Measurements from ENCODE around the gene SLC25A41.

Gene SLC25A41

DNA sequence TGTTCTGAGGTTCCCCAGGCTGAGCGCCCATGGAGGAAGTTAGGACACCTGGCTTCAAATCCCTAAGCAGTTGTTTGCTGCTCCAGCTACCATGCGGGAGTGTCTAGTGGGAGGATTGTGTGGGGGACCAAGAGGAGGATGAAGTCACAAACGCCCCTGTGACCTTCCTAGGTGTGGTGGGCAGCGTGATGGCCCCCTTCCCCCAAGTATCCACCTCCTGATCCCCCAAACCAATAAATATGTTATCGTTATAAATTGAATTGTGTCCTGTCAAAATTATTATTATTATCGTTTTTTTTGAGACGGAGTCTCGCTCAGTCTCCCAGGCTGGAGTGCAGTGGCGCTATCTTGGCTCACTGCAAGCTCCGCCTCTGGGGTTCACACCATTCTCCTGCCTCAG, at the start of gene SLC25A41:
TSS of gene SLC25A41 (minus strand) at position 101 of the 400 bp plus-strand sequence. CDS start at position 31, 70 bp downstream.
- DNase-seq, result no peak

DNA sequence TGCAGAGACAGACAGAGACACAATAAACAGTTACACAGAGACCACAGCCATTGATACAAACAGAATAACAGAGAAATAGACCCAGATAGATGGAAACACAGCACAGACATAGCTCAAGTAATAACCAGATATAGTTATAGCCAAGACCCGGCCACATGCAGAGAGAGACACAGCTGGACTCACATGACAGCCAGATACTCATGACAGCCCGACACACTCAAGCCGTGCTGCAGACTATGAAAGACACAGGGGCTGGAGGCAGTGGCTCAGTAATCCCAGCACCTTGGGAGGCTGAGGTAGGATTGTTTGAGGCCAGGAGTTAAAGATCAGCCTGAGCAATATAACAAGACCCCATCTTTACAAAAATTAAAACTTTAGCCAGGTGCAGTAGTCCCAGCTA, 49.7 kb upstream of the SLC25A41 start:
- no peak for DNase-seq

DNA sequence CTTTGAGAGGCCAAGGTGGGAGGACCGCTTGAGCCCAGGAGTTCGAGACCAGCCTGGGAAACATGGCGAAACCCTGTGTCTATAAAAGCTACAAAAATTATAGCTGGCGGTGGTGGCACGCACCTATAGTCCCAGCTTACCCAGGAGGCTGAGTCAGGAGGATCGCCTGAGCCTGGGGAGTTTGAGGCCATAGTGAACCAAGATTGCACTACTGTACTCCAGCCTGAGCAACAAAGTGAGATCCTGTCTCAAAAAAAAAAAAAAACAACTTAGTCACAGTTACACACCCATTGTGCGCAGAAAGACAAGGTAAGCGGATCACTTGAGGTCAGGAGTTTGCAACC, 48.8 kb upstream of the SLC25A41 start:
- no peak for DNase-seq

DNA sequence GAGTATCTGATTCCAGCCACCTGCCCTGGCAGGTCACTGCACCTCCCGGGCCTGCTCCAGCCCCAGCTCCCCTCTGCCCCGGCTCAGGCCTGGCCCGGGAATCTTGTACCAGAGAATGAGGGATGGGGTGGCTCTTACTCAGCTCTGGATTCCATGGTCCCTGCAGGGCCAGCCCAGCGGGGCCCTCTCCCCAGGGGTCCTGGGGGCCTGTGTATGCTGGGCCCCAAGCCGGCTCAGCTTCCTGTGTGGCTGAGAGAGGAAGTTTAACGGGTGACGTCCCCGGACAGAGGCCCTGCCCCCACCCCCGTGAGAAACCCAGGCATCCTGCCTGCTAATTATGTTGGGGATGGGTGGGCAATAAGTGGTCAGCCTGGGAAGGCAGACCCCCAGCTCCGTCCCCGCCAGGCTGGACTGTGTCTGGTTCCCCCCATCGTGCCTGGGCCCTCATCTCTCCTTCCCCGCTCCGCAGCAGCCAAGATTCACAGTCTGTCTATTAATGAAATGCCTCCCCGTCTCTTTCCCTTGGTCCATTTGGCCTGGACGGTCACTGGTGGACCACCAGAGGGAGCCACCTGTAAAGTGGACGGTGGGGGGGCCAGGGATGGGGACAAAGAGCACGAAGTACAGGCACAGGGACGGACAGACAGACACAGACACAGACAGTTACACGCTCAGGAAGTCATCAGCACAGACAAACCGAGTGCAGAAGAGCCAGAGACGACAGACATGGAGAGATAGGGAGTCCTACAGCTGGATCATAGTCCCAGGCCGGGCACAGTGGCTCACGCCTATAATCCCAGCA, 48.2 kb upstream of the SLC25A41 start, which contains the start of gene DENND1C:
TSS of gene DENND1C (minus strand) at position 247 of the 802 bp plus-strand sequence. CDS start at position 155, 92 bp downstream.
- DNase-seq, result peak; percentile 53

- DNase-seq, result no peak
These were observed 47.4 kb upstream of the SLC25A41 start for GRCh38 chr19:6480848-6481415.

DNA sequence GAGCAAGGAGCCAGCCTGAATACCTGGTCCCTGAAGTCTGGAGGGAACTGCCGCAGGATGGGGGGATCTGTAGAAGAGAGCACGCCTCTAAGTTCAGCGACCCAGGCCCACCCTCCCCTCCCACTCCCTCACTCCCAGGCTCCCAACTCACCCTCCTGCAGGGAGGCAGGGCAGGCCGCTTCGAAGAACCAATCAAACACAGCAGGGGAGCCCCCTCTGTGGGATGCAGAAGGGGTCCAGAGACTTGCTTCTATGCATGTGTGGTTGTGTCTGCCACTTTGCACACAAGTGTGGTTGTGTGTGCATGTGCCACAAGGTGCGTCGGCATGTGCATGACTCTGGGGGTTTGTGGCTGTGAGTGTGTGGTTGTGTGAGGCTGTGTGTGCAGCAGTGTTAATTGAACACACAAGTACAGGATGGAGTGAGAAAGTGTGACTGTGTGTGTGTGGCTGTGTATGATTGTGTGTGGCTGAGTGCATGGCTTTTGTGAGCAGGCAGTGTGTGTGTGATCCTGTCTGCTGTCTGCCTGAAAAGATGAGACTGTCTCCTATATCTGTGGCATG, 46.4 kb upstream of the SLC25A41 start:
- DNase-seq, result no peak

DNA sequence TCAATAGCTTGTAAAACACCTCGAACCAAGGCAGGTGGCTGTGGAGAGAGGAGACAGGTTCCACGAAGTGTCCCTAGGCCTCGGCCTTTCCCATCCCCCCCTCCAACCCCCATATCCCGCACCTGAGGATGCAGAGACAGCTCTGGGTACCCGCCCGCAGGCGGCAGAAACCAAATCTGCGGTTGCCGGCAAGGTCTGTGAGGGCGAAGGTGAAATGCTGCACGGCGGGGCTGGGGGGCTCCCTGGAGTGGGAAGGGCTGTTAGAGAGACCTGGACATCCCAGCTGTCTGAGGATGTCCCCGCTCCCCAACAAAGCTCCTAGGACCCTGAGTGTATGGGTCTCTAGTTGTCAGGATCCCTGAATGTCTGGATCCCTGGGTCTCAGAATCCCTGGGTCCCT, 45.3 kb upstream of the SLC25A41 start:
- DNase-seq, result no peak

- no peak for DNase-seq
These were observed 43.4 kb upstream of the SLC25A41 start for GRCh38 chr19:6476896-6477431.

- peak; percentile 92 for DNase-seq
These were observed 42.8 kb upstream of the SLC25A41 start for GRCh38 chr19:6476155-6476895.

DNA sequence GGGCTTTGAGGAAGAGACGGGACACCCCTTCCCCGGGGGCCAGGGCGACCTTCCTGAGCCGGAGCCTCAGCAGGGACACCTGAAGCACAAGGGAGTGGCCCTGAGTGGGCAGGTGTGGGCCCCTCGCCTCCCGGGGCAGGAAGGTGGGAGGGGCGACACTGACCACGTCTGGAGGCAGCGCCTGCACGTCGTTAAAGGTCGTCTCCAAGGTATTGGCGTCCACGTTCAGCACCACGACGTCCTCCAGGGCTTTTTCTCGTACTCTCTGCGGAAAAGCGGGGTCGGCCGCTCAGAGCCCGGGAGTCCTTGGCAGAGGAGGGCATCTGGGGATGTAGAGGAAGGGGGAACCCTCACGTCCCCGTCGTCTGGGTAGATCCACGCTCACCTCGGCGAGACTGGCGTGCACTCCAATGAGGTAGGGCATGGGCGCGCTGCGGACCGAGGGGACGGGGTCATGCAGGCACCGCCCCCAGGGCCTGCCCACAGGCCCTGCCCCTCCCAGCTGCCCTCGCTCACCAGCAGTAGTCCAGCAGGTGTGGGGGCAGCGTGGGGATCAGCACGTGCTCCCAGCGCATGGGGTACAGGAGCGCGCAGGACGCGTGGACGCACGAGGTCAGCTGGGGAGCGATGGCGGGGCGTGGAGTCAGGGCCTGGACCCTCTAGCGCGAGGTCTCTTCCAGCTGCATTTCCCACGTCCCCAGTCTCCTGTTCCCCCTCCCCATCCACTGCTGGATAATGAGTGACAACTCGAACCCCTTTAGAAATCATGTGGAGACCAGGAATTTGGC, 42.0 kb upstream of the SLC25A41 start:
- DNase-seq, result no peak

- no peak for DNase-seq
These were observed 40.1 kb upstream of the SLC25A41 start for GRCh38 chr19:6473647-6474046.

DNA sequence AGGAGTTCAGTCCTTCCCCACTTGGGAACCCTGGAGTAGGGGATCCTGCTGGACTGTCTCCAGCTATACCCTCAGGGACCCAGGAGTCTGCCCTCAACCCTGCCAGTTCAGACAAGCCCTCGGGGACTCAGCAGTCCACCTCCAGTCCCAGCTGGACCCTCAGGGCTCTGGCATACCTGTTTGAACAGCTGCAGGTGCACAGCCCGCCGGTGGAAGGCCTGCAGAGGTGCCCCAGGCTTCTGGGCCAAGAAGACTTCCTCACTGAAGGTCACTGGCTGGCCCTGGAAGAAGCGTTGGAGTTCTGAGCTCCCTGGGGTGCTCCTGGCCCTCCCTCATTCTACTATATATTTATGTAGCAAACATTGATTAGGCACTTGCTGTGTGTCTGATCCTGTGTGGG, 39.1 kb upstream of the SLC25A41 start:
- no peak for DNase-seq

DNA sequence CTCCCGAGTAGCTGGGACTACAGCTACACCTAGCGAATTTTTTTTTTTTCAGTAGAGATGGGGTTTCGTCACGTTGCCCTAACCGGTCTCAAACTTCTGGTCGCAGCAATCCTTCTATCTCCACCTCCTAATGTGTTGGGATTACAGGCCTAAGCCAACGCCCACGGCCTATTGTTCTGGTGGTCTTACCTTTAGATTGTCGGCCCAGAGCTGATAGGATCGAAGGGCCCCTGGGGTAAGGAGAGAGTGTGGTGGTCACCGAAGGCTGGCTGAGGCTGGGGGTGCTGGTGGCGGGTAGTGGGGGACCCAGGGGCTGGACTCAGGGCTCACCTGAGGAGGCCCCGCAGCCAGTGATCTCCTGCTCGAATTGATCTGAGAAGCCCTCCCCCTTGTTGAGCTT, 37.5 kb upstream of the SLC25A41 start:
- DNase-seq, result no peak

DNA sequence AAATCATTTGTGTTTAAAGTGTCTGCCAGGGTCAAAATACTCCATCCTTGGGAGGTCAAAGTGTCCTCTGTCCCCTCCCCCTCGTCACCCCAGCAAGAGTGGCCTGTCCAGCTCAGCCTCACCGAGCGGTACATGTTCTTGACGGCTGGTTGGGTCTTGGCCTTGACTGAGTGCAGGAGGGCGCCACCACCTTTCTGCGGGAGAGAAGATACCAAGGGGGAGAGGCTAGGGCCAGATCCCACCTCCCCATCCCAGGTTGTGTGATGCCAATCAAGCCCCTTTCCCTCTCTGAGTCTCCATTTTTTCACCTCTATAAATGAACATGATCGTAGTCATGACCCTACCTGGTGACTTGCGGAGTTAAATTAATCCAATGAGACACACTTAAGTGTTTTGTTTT, 36.6 kb upstream of the SLC25A41 start:
- DNase-seq, result no peak

DNA sequence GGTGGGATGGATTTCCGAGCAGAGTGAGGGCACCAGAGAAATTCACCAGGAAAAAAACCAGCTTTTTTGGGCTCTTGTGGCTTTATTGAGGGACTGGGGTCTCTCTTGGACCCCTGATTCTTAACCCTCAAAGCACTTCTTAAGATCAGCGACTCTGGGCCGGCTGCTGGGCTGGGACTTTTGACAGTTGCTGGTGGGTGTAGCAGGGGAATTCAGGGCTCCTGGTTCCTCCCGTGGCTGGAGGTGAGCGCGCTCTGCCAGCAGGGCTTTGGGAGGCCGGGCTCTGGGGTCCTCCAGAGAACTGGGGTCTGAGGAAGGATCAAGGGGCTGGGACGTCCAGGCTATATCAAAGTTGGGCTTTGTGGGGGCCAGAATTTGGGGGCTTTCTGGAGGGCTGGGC, 33.8 kb upstream of the SLC25A41 start:
- DNase-seq, result no peak

- no peak for DNase-seq
These were observed 33.1 kb upstream of the SLC25A41 start for GRCh38 chr19:6466526-6467248.

GRCh38 chr19:6465663-6466062, 32.1 kb upstream of the SLC25A41 start:
- no peak for DNase-seq

DNA sequence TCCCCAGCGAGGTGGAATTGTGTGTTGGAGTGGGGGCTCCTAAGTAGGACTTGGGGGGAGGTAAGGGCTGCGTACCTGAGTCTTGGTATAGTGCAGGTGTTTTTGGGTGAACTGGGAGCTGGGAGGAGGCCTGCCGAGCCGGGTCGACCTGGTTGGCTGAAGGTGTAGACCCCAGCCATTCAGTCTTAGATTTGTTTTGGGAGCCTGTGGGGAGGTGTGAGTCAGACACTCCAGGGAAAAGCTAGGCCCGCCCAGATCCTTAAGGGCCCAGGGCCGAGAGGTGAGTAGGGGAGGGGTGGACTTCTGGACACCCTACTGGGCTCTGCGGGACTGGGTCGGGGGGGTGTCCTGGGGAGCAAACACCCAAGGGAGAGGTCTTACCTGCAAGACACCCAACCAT, 31.4 kb upstream of the SLC25A41 start:
- DNase-seq, result no peak

GRCh38 chr19:6464070-6464873, 30.7 kb upstream of the SLC25A41 start, which contains the start of gene CRB3:
Gene CRB3, plus strand, starts transcription at chr19:6464271. Its CDS starts 431 bp downstream, at chr19:6464702.
- DNase-seq, result peak; percentile 35

DNA sequence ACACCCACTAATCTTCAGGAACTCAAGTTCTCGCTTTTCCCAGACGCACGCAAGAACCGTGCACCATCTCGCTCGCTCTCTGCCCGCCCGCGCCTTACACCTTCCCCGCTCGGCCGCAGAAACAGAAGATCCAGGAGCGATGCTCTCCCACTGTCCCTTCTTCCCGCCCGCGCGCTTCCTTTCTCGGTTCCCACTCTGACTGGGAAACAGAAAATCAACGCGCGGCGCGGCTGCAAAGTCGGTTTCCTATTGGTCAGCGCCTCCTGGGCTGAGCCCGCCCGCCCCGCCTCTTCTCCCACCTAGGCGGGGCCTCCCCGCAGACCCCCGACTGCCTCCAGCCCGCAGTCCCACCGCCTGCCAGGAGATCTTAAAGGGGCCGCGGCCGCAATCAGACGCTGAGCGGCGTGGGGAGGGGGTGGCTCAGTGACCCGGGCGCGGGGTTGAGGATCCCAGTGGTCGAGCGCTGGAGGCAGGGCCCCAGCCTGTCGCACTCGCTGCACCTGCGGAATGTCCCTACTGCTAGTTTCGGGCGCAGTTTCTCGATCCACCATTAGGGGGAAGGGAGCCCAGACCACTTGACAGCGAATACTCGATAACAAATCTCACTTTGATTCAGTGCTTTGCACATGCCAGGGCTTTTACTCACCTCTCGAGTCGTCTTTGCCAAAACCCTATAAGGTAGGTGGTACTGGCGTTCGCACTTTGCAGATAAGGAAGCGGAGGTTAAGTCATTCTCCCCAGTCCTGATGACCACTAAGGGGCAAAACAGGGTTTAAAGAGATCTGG, 26.7 kb upstream of the SLC25A41 start:
- DNase-seq, result peak; percentile 100
